GM18498 (cell line): Measurements from ENCODE around the gene DLG2.
"Not testable (repeated sequence)": the region's sequence is repeated elsewhere in the genome, so short reads cannot be mapped to it uniquely, and the experiment has no call there.

ENCODE experiments used
- ATAC-seq: cut with Tn5 transposase; IDR thresholded peaks from one replicate; pipeline ENCODE4 v1.9.1; 2021; ENCODE audit warnings: mild to moderate bottlenecking, moderate library complexity; ENCODE audit not compliant: unreplicated experiment

Gene DLG2

GRCh38 chr11:84865791-84866535 is 761.2 kb downstream of the DLG2 start:
- ATAC-seq = no peak

- no peak for ATAC-seq
Measured at GRCh38 chr11:84865257-84865656, 761.9 kb downstream of the DLG2 start.

- no peak for ATAC-seq
Measured at GRCh38 chr11:84857746-84858145, 769.4 kb downstream of the DLG2 start.

DNA sequence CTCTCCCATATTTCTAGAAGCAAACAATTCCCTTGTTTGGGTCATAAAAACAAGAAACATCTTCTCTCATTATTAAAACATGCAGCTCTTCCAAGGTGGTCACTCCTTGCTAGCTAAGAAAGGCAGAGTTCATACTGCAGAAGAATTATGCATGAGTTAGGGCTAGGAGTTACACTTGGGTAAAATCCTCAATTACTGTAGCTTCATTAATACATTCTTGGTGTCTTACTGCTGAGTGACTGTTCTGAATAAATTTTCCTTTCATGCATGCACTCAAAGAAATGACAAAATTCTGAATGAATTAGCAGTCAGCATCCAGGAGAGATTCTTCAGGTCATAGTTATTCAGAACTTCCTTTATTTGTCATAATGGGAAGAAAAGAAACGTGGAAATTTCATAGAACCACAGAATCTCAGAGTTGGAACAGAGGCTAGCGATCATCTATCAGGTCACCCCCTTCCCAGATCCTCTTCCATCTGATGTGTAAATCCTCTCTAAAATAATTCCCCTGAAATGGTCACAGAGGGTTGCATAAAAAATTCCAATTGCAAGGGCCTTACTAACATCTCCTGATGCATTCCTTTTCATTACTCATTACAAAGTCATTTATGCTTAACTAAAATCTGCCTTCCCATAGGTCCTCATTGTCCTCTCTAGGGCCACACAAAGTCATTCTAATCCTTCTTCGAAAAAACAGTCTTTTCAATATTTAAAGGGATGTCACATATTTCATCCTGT is 771.5 kb downstream of the DLG2 start:
- ATAC-seq = no peak

- ATAC-seq = no peak
Measured at GRCh38 chr11:84854498-84854880, 772.7 kb downstream of the DLG2 start.

- ATAC-seq = no peak
Measured at GRCh38 chr11:84853841-84854497, 773.2 kb downstream of the DLG2 start.

DNA sequence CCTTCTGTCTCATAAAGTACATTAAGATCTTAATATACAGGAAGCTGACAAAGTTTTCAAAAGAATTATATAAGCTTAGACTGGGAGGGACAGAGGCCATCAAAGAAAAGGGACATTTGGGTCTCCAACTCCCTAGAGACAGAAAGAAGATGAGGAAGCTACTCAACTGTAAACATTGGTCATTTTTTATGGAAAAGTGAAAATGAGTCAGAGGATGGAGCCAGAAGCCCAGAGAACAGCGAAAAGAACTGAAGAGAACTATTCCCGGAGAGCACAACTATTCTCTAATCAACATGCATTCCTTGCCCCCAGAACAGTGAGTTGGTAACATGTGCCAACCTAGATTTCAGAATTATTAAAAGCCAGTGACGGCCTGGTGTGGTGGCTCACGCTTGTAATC is 779.3 kb downstream of the DLG2 start:
- ATAC-seq = no peak

DNA sequence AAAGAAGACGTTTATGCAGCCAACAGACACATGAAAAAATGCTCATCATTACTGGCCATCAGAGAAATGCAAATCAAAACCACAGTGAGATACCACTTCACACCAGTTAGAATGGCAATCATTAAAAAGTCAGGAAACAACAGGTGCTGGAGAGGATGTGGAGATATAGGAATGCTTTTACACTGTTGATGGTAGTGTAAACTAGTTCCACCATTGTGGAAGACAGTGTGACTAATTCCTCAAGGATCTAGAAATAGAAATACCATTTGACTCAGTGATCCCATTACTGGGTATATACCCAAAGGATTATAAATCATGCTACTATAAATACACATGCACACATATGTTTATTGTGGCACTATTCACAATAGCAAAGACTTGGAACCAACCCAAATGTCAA is 786.9 kb downstream of the DLG2 start:
- ATAC-seq = not testable (repeated sequence)

DNA sequence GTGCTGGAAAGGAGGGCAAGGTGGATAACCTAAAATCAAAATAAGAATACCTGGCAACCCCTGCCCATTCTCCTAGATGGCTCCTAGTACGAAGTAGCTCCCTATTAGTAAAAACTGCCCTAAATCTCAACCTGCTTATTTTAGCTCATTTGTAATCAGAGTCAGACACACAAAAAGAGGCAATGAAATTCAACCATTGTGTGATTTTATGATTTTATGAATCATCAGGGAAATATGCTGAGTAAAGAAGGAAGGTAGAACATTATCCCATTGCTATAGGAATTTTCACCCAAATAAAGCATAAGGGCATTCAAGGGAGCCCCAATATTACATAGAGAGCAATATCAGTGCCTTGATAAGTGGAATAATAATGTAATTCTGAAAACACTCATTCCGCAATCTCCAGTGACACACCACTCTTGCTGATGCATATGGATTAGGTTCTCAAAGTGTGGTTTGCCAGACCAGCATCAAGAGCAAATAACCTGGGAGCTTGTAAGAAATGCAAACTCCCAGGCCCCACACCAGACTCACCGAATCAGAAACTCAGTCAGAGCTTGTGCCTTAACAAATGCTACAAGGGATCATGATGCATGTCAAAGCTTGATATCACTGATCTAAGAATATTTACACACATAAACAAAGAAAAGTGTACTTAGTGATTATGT is 789.6 kb downstream of the DLG2 start:
- no peak for ATAC-seq

- no peak for ATAC-seq
Measured at GRCh38 chr11:84836371-84836770, 790.8 kb downstream of the DLG2 start.

DNA sequence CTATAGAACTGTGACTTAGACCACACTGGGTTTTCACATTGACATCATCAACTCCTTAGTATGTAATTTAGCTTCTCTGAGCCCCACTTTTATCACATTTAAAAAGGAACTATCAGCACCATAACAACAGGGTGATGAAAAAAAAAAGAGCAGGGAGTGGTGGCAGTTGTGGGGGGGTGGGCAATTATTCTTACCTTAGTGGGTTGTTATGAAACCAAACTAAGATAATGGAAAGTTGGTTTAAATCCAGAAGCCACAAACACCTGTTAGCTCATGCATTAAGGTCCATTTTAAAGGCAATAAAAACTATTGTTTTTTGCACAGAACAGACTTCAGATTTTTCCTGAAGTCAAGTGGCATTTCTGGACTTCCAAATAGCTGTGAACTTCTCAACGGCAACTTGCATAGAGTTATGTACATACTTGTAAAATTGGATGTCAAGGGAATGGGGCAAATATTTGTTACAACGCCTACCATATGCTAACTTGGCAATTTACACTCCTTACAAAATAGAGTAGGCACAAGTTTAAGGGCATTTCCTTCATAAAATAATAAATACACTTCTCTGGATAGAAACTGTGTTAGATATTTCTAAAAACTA is 793.6 kb downstream of the DLG2 start:
- no peak for ATAC-seq

- ATAC-seq = no peak
Measured at GRCh38 chr11:84830372-84830771, 796.8 kb downstream of the DLG2 start.

DNA sequence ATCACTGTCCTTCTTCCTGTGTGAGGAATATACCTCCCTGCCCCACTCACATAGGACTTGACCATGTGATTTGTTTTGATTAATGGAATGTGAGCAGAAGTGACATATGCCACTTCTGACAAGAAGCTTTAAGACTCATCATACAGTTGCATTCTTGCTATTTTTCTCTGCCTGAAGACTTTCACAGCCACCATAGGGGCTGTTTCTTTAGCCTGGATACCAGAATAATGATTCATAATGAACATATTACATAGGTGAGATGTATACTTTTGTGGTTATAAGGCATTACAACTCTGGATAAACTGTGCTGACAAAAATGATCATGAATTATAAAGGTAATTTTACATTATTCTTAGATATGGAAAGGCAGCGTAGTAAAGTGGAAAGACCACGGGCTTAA is 798.0 kb downstream of the DLG2 start:
- ATAC-seq = no peak

- no peak for ATAC-seq
Measured at GRCh38 chr11:84828616-84829015, 798.5 kb downstream of the DLG2 start.

DNA sequence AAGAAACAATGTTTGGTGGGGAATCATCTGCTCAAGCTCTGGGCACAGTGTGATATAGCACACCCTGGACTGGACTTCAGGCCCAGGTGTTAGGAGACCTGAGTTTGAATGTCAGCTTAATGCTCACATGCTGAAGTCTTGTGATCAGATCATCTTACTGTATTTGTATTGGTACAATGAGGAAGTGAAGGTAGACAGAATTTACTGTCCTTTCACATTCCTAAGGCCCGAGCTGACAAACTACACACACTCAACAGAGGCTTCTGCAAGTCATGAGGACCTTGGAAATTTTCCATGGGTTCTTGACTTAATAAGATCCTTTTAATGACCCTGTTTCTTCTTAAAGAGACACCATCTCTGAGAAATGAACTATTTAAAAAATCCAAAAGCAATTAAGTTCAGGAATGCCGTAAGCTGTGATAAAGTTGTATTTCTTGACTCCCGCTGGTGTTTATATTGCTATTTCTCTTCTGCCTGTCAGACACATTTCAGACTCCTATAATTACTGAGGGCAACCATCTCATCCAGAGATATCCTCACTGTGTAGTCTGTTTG is 802.0 kb downstream of the DLG2 start:
- ATAC-seq = no peak

DNA sequence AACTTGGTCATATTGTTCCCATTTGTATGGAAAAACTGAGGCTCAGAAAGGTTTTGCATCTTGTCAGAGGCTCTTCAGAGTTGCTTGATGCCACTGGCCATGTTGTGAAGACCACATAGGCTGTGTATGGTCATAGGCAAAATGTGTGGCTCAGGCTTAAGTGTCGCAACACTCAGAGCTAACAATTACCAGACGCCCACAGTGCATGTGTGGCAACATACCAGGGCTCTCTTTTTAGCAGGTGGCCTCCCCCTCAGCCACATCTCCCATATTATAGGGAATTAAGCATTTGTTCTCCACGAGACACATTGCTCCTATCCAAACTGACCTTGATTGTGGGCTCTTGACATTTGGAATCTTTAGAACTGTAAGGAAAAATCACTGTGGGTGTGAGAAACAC is 802.5 kb downstream of the DLG2 start:
- ATAC-seq = no peak

- no peak for ATAC-seq
Measured at GRCh38 chr11:84819537-84819936, 807.6 kb downstream of the DLG2 start.

- no peak for ATAC-seq
Measured at GRCh38 chr11:84819128-84819527, 808.0 kb downstream of the DLG2 start.

DNA sequence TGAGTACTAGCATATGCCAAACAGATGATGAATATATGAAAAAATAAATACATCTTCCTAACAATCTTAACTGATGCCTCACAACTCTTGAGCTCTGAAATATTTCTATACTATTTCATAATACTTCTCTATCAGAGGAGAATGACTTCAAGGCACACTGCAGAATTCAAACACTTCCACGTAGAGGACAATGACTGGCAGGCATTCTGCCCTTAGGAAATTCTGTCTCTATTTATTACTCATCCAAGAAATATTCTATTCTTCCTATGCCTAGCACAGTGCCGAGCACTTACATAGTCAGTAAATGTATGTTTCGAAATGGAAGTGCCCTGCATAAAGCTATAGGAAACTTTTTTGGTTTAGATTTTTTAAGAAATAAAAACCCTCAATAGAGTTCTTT is 809.1 kb downstream of the DLG2 start:
- no peak for ATAC-seq

DNA sequence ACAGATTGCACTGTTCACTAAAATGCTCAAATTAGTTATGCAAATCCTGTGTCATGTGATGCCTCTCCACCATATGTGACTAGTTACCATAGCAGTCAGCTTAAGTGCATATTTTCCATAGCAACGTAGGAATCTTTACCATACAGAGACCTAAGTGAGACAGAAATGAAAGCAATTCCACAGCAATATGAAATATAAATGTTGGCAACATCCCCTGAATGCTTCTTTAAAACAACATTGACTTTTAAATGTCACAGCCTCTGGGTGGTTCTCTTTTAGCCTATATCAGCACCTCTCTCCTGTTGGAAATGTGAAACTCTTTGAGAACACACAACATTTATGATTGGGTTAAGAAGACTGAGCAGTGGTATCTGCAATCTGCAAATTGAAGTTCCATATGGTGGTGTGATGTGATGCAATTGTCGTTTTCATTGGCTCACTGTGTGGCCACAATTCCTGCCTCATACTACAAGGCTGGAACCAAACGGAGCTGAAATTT is 814.6 kb downstream of the DLG2 start:
- no peak for ATAC-seq

GRCh38 chr11:84806354-84806753 is 820.8 kb downstream of the DLG2 start:
- no peak for ATAC-seq
